ENCODE data around the gene ZNF485. TPM values are rescaled to one million over a fixed set of nuclear protein-coding genes. Genes with fewer than 3 reads are reported as not detected.
"Not testable (repeated sequence)": the region's sequence is repeated elsewhere in the genome, so short reads cannot be mapped to it uniquely, and the experiment has no call there.

The ZNF485 gene
- polyA plus RNA-seq, 1 donor (not counting 4 experiments of a cell fraction or from before 2014, with no cell fraction given): 4.3 TPM

DNA sequence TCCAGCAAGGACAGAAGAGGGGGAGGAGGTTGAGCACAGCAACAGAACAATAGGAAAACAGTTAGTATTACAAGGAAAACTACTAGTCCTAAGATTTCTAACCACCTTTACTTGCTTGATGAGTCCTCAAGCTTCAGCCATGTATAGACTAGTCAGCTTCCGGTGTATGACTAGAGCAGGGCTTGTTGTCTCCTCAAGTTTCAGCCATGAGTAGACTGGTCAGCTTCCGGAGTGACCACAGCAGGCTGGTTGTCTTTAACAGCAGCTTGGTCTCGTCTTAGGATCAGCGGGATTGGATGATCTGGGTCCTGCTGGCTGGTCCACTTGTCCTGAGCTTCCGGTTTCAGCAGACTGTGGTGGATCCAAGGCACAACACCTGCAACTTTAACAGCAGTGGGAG is 21.2 kb upstream of the ZNF485 start:
- Histone ChIP-seq H2AFZ (ENCODE audit: control insufficient read depth, low read length) (no peak overlapping the region), H3K27me3 (ENCODE audit: control insufficient read depth, extremely low read depth, insufficient read depth, low read length) (no peaks in the 10 kb centered on the region)
- dilution Hi-C loops (cut with MboI; ENCODE audit: extremely low pct_ligation_motif_present, low sequenced_read_pairs): no loop called here

DNA sequence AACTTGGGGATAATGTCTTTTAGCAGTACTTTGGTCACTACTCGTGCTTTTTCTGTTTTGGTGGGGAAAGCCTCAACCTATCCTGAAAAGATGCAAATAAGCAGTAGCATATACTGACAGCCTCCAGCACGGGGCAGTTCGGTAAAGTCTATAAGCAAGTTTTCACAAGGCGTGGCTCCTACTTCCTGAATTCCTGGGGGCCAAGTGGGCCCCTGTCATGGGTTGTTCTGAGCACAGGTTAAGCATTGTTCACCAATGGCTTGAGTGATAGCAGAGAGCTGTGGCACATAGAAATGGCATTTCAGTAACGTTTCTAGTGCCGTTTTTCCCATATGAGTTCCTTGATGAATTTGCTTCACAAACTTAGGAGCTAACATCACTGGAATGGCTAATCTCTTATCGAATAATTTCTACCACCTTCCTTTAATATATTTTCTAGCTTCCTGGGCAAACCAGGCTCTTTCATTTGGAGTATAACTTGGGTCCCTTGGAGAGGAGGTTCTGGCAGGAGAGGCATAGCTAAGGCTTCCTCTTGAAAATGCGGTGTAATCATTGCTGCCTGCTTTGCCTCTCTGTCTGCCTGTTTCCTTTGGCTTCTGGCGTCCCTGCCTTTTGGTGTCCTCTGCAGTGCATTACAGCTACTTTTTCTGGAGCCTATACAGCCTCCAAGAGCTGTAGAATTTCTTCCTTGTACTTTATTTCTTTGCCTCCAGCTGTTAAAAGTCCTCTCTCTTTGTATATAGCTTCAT is 20.1 kb upstream of the ZNF485 start:
- Histone ChIP-seq H3K4me1 (ENCODE audit: control insufficient read depth, extremely low read depth, insufficient read depth, low read length) (no peaks in the 10 kb centered on the region), H3K4me3 (ENCODE audit: control insufficient read depth in 2 of 3, extremely low read depth in 1 of 3, insufficient read depth in 2 of 3, low read depth in 1 of 3, low read length in 3 of 3) (no peak overlapping the region), H3K79me2 (ENCODE audit: control insufficient read depth, insufficient read depth, low read length) (no peaks in the 10 kb centered on the region), H3K27ac (ENCODE audit: control insufficient read depth, insufficient read depth, low read length) (no peak overlapping the region), H3K9ac (ENCODE audit: control insufficient read depth, extremely low read depth, insufficient read depth, low read length) (no peak overlapping the region), H3K9me3 (ENCODE audit: control insufficient read depth, low read depth, low read length) (no peaks in the 10 kb centered on the region), H3K4me2 (ENCODE audit: control insufficient read depth, extremely low read depth, insufficient read depth, low read depth, low read length) (no peak overlapping the region), H3K36me3 (ENCODE audit: control insufficient read depth in 2 of 2, extremely low read depth in 1 of 2, insufficient read depth in 2 of 2, low read length in 2 of 2) (no peaks in the 10 kb centered on the region), H4K20me1 (ENCODE audit: control insufficient read depth, extremely low read depth, insufficient read depth, low read length) (no peaks in the 10 kb centered on the region), H2AFZ (ENCODE audit: control insufficient read depth, low read length) (no peak overlapping the region), H3K27me3 (ENCODE audit: control insufficient read depth, extremely low read depth, insufficient read depth, low read length) (no peaks in the 10 kb centered on the region), H3K9me1 (ENCODE audit: control insufficient read depth, extremely low read depth, insufficient read depth, low read length) (no peaks in the 10 kb centered on the region)
- dilution Hi-C loops (cut with MboI; ENCODE audit: extremely low pct_ligation_motif_present, low sequenced_read_pairs): no loop called here
- FAIRE-seq (no peak), DNase-seq (ENCODE audit: low read depth, low spot score) (no peak)
- TF ChIP-seq CTCF (optimal IDR thresholded peaks at IDR 0.05 in 1 of 3, IDR thresholded peaks at IDR 0.05 in 1 of 3, conservative IDR thresholded peaks at IDR 0.05 in 1 of 3; ENCODE audit: extremely low read depth in 1 of 3, insufficient read depth in 2 of 3, low read length in 3 of 3) (no peak), EZH2 (IDR thresholded peaks at IDR 0.05; ENCODE audit: low read length) (no peak)

More for the DNA sequence above, 21.2 kb upstream of the ZNF485 start:
- H3K79me2 ChIP-seq (ENCODE audit: control insufficient read depth, insufficient read depth, low read length): no peaks in the 10 kb centered on the region
- no peak overlapping the region for H3K4me2 ChIP-seq (ENCODE audit: control insufficient read depth, extremely low read depth, insufficient read depth, low read depth, low read length)
- TF ChIP-seq CTCF (optimal IDR thresholded peaks at IDR 0.05 in 1 of 3, IDR thresholded peaks at IDR 0.05 in 1 of 3, conservative IDR thresholded peaks at IDR 0.05 in 1 of 3; ENCODE audit: extremely low read depth in 1 of 3, insufficient read depth in 2 of 3, low read length in 3 of 3) (no peak), EZH2 (IDR thresholded peaks at IDR 0.05; ENCODE audit: low read length) (no peak)
- no peaks in the 10 kb centered on the region for H3K9me1 ChIP-seq (ENCODE audit: control insufficient read depth, extremely low read depth, insufficient read depth, low read length)
- DNase-seq (ENCODE audit: low read depth, low spot score) (no peak), FAIRE-seq (no peak)
- H4K20me1 ChIP-seq (ENCODE audit: control insufficient read depth, extremely low read depth, insufficient read depth, low read length): no peaks in the 10 kb centered on the region
- no peak overlapping the region for H3K27ac ChIP-seq (ENCODE audit: control insufficient read depth, insufficient read depth, low read length)
- H3K4me1 ChIP-seq (ENCODE audit: control insufficient read depth, extremely low read depth, insufficient read depth, low read length): no peaks in the 10 kb centered on the region
- no peak overlapping the region for H3K9ac ChIP-seq (ENCODE audit: control insufficient read depth, extremely low read depth, insufficient read depth, low read length)
- no peaks in the 10 kb centered on the region for H3K9me3 ChIP-seq (ENCODE audit: control insufficient read depth, low read depth, low read length)
- H3K36me3 ChIP-seq (ENCODE audit: control insufficient read depth in 2 of 2, extremely low read depth in 1 of 2, insufficient read depth in 2 of 2, low read length in 2 of 2): no peaks in the 10 kb centered on the region
- H3K4me3 ChIP-seq (ENCODE audit: control insufficient read depth in 2 of 3, extremely low read depth in 1 of 3, insufficient read depth in 2 of 3, low read depth in 1 of 3, low read length in 3 of 3): no peak overlapping the region

GRCh38 chr10:43586730-43587115 is 19.5 kb upstream of the ZNF485 start:
- H3K4me2 ChIP-seq (ENCODE audit: control insufficient read depth, extremely low read depth, insufficient read depth, low read depth, low read length); H3K79me2 ChIP-seq (ENCODE audit: control insufficient read depth, insufficient read depth, low read length); H3K9me1 ChIP-seq (ENCODE audit: control insufficient read depth, extremely low read depth, insufficient read depth, low read length); H3K27ac ChIP-seq (ENCODE audit: control insufficient read depth, insufficient read depth, low read length); H3K36me3 ChIP-seq (ENCODE audit: control insufficient read depth in 2 of 2, extremely low read depth in 1 of 2, insufficient read depth in 2 of 2, low read length in 2 of 2); H4K20me1 ChIP-seq (ENCODE audit: control insufficient read depth, extremely low read depth, insufficient read depth, low read length); H3K27me3 ChIP-seq (ENCODE audit: control insufficient read depth, extremely low read depth, insufficient read depth, low read length); dilution Hi-C loops (cut with MboI; ENCODE audit: extremely low pct_ligation_motif_present, low sequenced_read_pairs); H2AFZ ChIP-seq (ENCODE audit: control insufficient read depth, low read length); H3K4me1 ChIP-seq (ENCODE audit: control insufficient read depth, extremely low read depth, insufficient read depth, low read length); H3K9ac ChIP-seq (ENCODE audit: control insufficient read depth, extremely low read depth, insufficient read depth, low read length); H3K4me3 ChIP-seq (ENCODE audit: control insufficient read depth in 2 of 3, extremely low read depth in 1 of 3, insufficient read depth in 2 of 3, low read depth in 1 of 3, low read length in 3 of 3); DNase-seq (ENCODE audit: low read depth, low spot score); H3K9me3 ChIP-seq (ENCODE audit: control insufficient read depth, low read depth, low read length); FAIRE-seq: not testable (repeated sequence)
